Skeletal muscle satellite cell (primary cell): Measurements from ENCODE around the gene TAS2R43. TPM values are rescaled to one million over a fixed set of nuclear protein-coding genes. Genes with fewer than 3 reads are reported as not detected.
"Not testable (repeated sequence)": the region's sequence is repeated elsewhere in the genome, so short reads cannot be mapped to it uniquely, and the experiment has no call there.

ENCODE experiments used
- H3K27me3 ChIP-seq: 2 replicates; pipeline ENCODE4 v1.7.0; 2013; ENCODE audit warnings: low read length; ENCODE audit not compliant: control insufficient read depth, insufficient read depth
- H3K36me3 ChIP-seq: 2 replicates; pipeline ENCODE4 v1.7.0; 2013; ENCODE audit warnings: mild to moderate bottlenecking, control low read depth, low read length; ENCODE audit not compliant: insufficient read depth
- H3K4me1 ChIP-seq: 2 replicates; pipeline ENCODE4 v1.7.0; 2013; ENCODE audit warnings: low read length; ENCODE audit not compliant: control insufficient read depth, insufficient read depth
- H3K4me2 ChIP-seq: 2 replicates; pipeline ENCODE4 v1.7.0; 2013; ENCODE audit warnings: mild to moderate bottlenecking, low read length
- H3K4me3 ChIP-seq: 2 replicates; pipeline ENCODE4 v1.7.0; 2013; ENCODE audit warnings: low read length
- H3K9ac ChIP-seq: 2 replicates; pipeline ENCODE4 v1.7.0; 2013; ENCODE audit warnings: mild to moderate bottlenecking, low read depth, low read length, moderate library complexity
- H3K9me3 ChIP-seq: replicated peaks from 2 replicates; pipeline ENCODE4 v1.7.0; 2013; ENCODE audit warnings: mild to moderate bottlenecking, control low read depth, low read length
- total RNA-seq: library from RNA; depleted of rRNA; stranded (reverse); fragments of >200 nt; gene quantifications from 2 replicates; pipeline ENCODE4 v1.2.3, GENCODE V29; 2012; rRNA removed

Gene TAS2R43, protein sequence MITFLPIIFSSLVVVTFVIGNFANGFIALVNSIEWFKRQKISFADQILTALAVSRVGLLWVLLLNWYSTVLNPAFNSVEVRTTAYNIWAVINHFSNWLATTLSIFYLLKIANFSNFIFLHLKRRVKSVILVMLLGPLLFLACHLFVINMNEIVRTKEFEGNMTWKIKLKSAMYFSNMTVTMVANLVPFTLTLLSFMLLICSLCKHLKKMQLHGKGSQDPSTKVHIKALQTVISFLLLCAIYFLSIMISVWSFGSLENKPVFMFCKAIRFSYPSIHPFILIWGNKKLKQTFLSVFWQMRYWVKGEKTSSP
- 1.7 TPM in 1 of 2 replicates, not detected in the other for total RNA-seq

DNA sequence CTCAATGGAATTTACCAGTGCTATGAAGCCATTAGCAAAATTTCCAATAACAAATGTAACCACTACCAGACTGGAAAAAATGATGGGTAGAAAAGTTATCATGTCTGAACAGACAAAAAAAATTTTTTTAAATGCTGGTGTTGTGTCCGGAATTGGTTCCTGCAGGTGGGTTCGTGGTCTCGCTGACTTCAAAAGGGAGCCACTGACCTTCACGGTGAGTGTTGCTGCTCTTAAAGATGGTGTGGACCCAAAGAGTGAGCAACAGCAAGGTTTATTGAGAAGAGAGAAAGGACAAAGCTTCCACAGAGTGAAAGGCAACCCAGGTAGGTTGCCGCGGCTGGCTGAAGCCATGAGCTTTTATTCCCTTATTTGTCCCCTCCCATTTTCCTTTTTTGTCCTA lies at the start of gene TAS2R43:
TAS2R43 (minus strand) TSS at position 186 of the 400 bp plus-strand sequence; CDS start at position 102, 84 bp downstream.
- Histone ChIP-seq H3K9me3 (no peaks in the 10 kb centered on the region), H3K4me3 (no peak within 1 kb of the TSS), H3K27me3 (no peaks in the 10 kb centered on the region), H3K9ac (no peak within 1 kb of the TSS), H3K4me2 (no peak within 1 kb of the TSS), H3K36me3 (no peaks in the 10 kb centered on the region), H3K4me1 (no peaks in the 10 kb centered on the region)

DNA sequence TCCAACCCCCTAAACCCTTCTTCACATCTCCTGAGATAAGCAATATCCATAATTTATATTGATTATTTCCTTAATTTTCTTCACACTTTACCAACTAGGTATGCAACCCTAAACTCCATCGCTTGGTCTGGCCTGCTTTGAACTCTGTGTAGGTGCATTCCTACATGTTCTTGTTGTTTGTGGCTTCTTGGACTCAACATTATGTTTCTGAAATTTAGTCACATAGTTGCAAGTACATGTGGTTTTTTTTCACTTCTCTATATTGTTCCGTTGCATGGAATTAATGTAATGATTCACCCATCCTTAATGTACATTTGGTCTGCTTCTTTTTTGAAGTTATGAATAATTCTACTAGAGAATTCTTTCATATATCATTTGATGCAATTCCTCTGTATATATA lies 44.0 kb upstream of the TAS2R43 start:
- Histone ChIP-seq H3K9ac (no peak overlapping the region), H3K27me3 (no peaks in the 10 kb centered on the region), H3K4me3 (no peak overlapping the region), H3K9me3 (no peaks in the 10 kb centered on the region), H3K4me2 (no peak overlapping the region), H3K36me3 (no peaks in the 10 kb centered on the region), H3K4me1 (no peaks in the 10 kb centered on the region)

DNA sequence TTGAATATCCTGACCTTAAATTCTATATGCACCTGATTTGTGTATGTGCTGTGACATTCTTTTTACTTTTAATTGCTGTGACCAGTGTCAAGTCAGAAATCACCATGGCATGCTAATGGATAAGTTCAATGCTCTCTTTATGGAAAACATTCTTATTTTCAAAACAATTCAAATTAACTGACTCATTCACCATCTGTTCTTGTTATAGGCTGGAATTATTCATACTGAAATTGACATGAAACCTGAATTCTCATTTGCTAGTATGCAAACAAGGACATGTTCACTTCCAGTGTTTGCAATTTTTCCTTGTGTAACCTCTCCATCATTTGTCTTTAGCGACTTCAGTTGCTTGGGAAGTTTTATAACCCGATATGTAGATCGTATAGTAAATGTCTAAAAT lies 42.2 kb upstream of the TAS2R43 start, which contains the start of gene TAS2R30:
TAS2R30 (minus strand) TSS at position 340 of the 400 bp plus-strand sequence. CDS start 400 bp downstream, outside the sequence.
- Histone ChIP-seq H3K9ac (no peak within 1 kb of the TSS), H3K4me3 (no peak within 1 kb of the TSS), H3K4me1 (no peaks in the 10 kb centered on the region), H3K27me3 (no peaks in the 10 kb centered on the region), H3K4me2 (no peak within 1 kb of the TSS), H3K36me3 (no peaks in the 10 kb centered on the region), H3K9me3 (no peaks in the 10 kb centered on the region)

DNA sequence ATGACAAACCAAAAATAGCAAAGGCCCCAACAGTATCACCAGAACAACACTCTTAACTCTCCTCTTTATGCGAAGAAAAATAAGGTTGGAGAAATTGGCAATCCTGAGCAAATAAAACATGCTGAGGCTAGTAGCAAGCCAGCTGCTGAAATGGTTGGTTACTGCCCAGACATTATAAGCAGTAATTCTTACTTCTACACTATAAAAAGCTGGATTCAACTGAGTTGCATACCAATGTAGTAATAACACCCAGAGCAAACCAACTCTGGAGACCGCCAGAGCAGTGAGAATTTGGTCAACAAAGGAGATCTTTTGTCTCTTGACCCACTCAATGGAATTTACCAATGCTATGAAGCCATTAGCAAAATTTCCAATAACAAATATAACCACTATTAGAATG lies 41.7 kb upstream of the TAS2R43 start:
- no peaks in the 10 kb centered on the region for H3K36me3 ChIP-seq
- H3K27me3 ChIP-seq, result no peaks in the 10 kb centered on the region
- H3K9ac ChIP-seq, result no peak overlapping the region
- H3K9me3 ChIP-seq, result no peaks in the 10 kb centered on the region
- no peak overlapping the region for H3K4me3 ChIP-seq
- H3K4me2 ChIP-seq, result no peak overlapping the region
- H3K4me1 ChIP-seq, result no peaks in the 10 kb centered on the region

DNA sequence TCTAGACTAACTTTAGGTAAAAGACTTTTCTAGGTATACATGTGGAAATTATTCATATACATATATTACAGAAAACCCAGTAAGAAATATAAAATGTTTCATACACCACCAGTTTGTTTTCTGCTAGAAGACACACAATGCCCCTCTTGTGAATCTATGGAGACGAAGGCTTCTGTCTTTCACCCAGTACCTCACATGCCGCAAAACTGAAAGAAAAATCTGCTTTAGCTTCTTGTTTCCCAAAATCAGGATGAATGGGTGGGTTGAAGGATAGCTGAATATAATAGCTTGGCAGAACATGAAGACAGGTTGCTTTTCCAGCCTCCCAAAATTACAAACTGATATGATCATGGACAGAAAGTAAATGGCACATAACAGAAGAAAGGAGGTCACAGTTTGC lies 41.0 kb upstream of the TAS2R43 start:
- no peak overlapping the region for H3K4me3 ChIP-seq
- no peaks in the 10 kb centered on the region for H3K36me3 ChIP-seq
- H3K4me1 ChIP-seq, result no peaks in the 10 kb centered on the region
- no peak overlapping the region for H3K9ac ChIP-seq
- H3K4me2 ChIP-seq, result no peak overlapping the region
- H3K27me3 ChIP-seq, result no peaks in the 10 kb centered on the region
- H3K9me3 ChIP-seq, result no peaks in the 10 kb centered on the region

DNA sequence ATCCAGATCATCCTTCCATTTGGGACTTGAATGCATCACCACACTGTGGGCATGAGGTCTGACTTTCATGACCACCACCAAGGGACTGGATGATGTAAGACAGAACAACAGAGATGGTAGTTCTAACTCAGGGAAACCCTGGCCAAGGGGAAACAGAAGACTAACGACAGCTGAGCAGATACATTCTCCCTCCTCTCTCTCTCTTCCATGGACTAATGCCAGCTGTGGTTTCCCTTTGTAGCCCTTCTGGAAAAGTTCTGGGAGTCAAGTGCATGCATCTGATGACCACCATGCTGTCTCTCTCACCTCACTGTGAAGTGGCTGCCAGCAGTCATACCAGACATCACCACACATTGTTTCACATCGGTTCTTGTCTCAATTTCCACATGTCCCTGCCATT lies 38.9 kb upstream of the TAS2R43 start:
- Histone ChIP-seq H3K9ac (no peak overlapping the region), H3K36me3 (no peaks in the 10 kb centered on the region), H3K4me2 (no peak overlapping the region), H3K27me3 (no peaks in the 10 kb centered on the region), H3K4me3 (no peak overlapping the region), H3K4me1 (no peaks in the 10 kb centered on the region), H3K9me3 (no peaks in the 10 kb centered on the region)

DNA sequence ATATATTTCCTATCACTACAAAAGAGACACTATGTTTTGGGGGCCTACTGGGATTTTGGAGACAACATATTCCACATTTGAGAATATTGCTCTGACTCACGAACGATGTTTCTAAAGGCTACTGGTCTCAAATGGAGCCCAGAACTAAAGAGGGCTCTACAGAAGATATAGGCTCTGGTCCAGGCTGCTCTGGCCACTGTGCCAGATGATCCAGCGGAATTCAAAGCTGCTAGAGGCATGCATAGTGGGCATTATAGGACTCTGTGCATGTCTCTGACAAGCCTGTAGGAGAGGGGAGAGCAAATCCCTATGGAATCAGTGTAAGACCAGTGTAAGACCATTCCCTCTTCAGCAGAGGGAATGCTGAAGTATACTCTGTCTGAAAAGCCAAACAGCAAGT lies 38.3 kb upstream of the TAS2R43 start:
- Histone ChIP-seq H3K36me3 (no peaks in the 10 kb centered on the region), H3K4me1 (no peaks in the 10 kb centered on the region), H3K9me3 (no peaks in the 10 kb centered on the region), H3K4me2 (no peak overlapping the region), H3K27me3 (no peaks in the 10 kb centered on the region), H3K4me3 (no peak overlapping the region), H3K9ac (no peak overlapping the region)

DNA sequence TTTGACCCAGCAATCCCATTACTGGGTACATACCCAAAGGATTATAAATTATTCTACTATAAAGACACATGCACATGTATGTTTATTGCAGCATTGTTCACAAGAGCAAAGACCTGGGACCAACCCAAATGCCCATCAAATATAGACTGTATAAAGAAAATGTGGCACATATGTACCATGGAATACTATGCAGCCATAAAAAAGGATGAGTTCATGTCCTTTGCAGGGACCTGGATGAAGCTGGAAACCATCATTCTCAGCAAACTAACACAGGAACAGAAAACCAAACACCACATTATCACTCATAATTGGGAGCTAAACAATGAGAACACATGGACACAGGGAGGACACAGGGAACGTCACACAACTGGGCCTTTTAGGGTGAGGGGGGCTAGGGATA lies 22.0 kb upstream of the TAS2R43 start:
- H3K4me2 ChIP-seq, H3K4me3 ChIP-seq, H3K9me3 ChIP-seq: not testable (repeated sequence)

DNA sequence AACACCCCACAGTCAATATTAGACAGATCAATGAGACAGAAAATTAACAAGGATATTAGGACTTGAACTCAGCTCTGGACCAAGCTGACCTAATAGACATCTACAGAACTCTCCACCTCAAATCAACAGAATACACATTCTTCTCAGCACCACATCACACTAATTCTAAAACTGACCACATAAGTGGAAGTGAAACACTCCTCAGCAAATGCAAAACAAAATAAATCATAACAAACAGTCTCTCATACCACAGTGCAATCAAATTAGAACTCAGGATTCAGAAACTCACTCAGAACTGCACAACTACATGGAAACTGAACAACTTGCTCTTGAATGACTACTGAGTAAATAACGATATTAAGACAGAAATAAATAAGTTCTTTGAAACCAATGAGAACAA lies 19.1 kb upstream of the TAS2R43 start:
- H3K4me3 ChIP-seq, H3K4me1 ChIP-seq, H3K36me3 ChIP-seq, H3K4me2 ChIP-seq, H3K9ac ChIP-seq, H3K27me3 ChIP-seq, H3K9me3 ChIP-seq: not testable (repeated sequence)

More for the DNA sequence above, 22.0 kb upstream of the TAS2R43 start:
- not testable (repeated sequence) for H3K4me1 ChIP-seq, H3K9ac ChIP-seq, H3K27me3 ChIP-seq, H3K36me3 ChIP-seq

DNA sequence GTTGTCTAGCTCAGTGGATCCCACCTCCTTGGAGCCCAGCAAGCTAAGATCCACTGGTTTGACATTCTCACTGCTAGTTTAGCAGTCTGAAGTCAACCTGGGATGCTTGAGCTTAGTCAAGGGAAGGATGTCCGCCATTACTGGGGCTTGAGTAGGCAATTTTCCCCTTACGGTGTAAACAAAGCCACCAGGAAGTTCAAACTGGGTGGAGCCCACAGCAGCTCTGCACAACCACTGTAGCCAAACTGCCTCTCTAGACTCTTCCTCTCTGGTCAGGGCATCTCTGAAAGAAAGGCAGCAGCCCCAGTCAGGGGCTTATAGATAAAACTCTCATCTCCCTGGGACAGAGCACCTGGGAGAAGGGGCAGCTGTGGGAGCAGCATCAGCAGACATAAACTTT lies 16.7 kb upstream of the TAS2R43 start:
- H3K9ac ChIP-seq, result no peak overlapping the region

DNA sequence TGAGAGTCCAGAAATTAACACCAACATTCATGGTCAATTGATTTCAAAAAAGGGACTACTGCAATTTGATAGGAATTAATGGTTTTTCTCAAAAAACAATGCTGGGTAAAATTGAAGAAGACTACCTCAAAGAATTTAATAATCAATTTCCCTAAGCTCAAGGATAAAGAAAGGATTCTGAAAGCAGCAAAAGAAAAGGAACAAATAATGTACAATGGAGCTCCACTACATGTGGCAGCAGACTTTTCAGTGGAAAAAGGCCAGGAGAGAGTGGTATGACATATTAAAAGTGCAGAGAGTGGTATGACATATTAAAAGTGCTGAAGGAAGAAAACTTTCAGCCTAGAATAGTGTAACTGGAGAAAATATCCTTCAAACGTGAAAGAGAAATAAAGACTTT lies 15.6 kb upstream of the TAS2R43 start:
- Histone ChIP-seq H3K9me3 (no peaks in the 10 kb centered on the region), H3K4me1 (no peaks in the 10 kb centered on the region), H3K9ac (no peak overlapping the region), H3K36me3 (no peaks in the 10 kb centered on the region), H3K27me3 (no peaks in the 10 kb centered on the region), H3K4me2 (no peak overlapping the region), H3K4me3 (no peak overlapping the region)

More for the DNA sequence above, 16.7 kb upstream of the TAS2R43 start:
- H3K36me3 ChIP-seq, result no peaks in the 10 kb centered on the region
- no peaks in the 10 kb centered on the region for H3K27me3 ChIP-seq
- H3K4me1 ChIP-seq, result no peaks in the 10 kb centered on the region
- H3K4me3 ChIP-seq, result no peak overlapping the region
- H3K9me3 ChIP-seq, result no peaks in the 10 kb centered on the region
- H3K4me2 ChIP-seq, result no peak overlapping the region

DNA sequence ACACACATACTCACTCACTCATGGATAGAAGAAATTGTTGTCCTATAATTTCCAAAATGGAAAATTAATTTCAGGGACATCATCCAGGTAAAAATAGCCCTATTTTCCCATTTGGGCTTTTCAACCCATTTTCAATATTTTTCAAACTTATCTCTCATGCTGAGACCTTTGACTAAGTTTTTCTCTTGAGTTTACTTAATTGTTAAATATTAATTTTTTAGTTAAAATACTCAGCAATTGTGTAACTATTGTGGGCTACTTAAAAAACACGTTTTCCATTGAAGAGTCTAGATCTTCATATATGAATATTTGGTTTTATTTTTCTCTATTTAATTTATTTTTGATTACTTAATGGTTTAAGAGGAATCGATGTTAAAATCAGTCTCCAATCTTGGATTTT lies 14.2 kb upstream of the TAS2R43 start:
- no peak overlapping the region for H3K9ac ChIP-seq
- no peak overlapping the region for H3K4me2 ChIP-seq
- H3K9me3 ChIP-seq, result no peaks in the 10 kb centered on the region
- H3K27me3 ChIP-seq, result no peaks in the 10 kb centered on the region
- H3K4me1 ChIP-seq, result no peaks in the 10 kb centered on the region
- no peaks in the 10 kb centered on the region for H3K36me3 ChIP-seq
- H3K4me3 ChIP-seq, result no peak overlapping the region
